HCT116 (cell line): ENCODE measurements around the gene DNAJA2. TPM values are rescaled to one million over a fixed set of nuclear protein-coding genes. Genes with fewer than 3 reads are reported as not detected.

Experiments
- ATAC-seq: fragments of 200-7000 bp; cut with Tn5 transposase; 2 replicates; pipeline ENCODE4 v1.9.1; 2020; ENCODE audit warnings: mild to moderate bottlenecking, moderate library complexity
- BruUV-seq: library from RNA; stranded (reverse); fragments of 400-500 nt; replicated peaks from 2 replicates; lab custom pipeline; 2021; lab: Mats Ljungman, UMichigan
- CTCF ChIA-PET: fragments of 300-600 bp; sonication (Branson Sonifier 250); formaldehyde crosslinking; loops from one replicate; lab custom pipeline; 2021; ENCODE audit warnings: antibody characterized with exemption; lab: Charles Lee
- POLR2A ChIA-PET: fragments of 300-600, 350-600 bp; sonication (Branson Sonifier 250); formaldehyde crosslinking; loops from one replicate; lab custom pipeline; 2021; ENCODE audit warnings: antibody characterized with exemption; lab: Charles Lee
- RAD21 ChIA-PET, 2 experiments: fragments of 300-600 bp; sonication (Branson Sonifier 250); formaldehyde crosslinking; loops; one replicate each; lab custom pipeline; 2023; ENCODE audit warnings: low total read pairs in 2 of 2; ENCODE audit not compliant: uncharacterized antibody in 2 of 2, unreplicated experiment in 2 of 2, low non-redundant PET in 1 of 2; lab: Charles Lee
- DNase-seq: peaks from one replicate; pipeline ENCODE4 v3.0.0-alpha.2; 2010; ENCODE audit warnings: low read depth, low spot score
- H2AFZ ChIP-seq: fragments of 200-600 bp; shearing (Covaris generic), sonication (generic); 2 replicates; pipeline ENCODE4 v1.6.1; 2017; ENCODE audit warnings: low read depth, mixed run types, mixed read lengths, antibody characterized with exemption, low read length; ENCODE audit not compliant: poor library complexity, severe bottlenecking
- H3K27ac ChIP-seq: 2 replicates; pipeline ENCODE4 v1.5.1; 2012; ENCODE audit warnings: low read depth, low read length
- H3K27me3 ChIP-seq: fragments of 200-600 bp; sonication (generic); 2 replicates; pipeline ENCODE4 v1.6.1; 2016; ENCODE audit warnings: mixed run types, low read length, mixed read lengths; ENCODE audit not compliant: insufficient read depth
- H3K36me3 ChIP-seq, 2 experiments: fragments of 200-500 bp in 1 of 2; fragments of 200-600 bp in 1 of 2; sonication (Bioruptor generic) in 1 of 2; sonication (generic) in 1 of 2; 2 replicates each; pipeline versions ENCODE4 v1.5.1 to v1.6.1; 2014 to 2016; ENCODE audit warnings: low read length in 2 of 2, inconsistent platforms in 1 of 2, mixed read lengths in 1 of 2, mixed run types in 1 of 2; ENCODE audit not compliant: insufficient read depth in 2 of 2, control insufficient read depth in 1 of 2
- H3K4me1 ChIP-seq, 2 experiments: fragments of 200-600 bp in 1 of 2; sonication (generic) in 1 of 2; 2 replicates each; pipeline versions ENCODE4 v1.5.1 to v1.6.1; 2012 to 2017; ENCODE audit warnings: low read length in 2 of 2, inconsistent platforms in 1 of 2, mild to moderate bottlenecking in 1 of 2, mixed read lengths in 1 of 2, mixed run types in 1 of 2, moderate library complexity in 1 of 2; ENCODE audit not compliant: insufficient read depth in 2 of 2, control insufficient read depth in 1 of 2
- H3K4me2 ChIP-seq: fragments of 200-600 bp; sonication (generic); 2 replicates; pipeline ENCODE4 v1.6.1; 2017; ENCODE audit warnings: mixed run types, low read length, mixed read lengths
- H3K4me3 ChIP-seq, 2 experiments: fragments of 200-600 bp in 1 of 2; sonication (generic) in 1 of 2; replicated peaks in 1 of 2; 2 replicates each; pipeline ENCODE4 v1.5.1; 2011 to 2016; ENCODE audit warnings: low read length in 2 of 2, control low read depth in 1 of 2, low read depth in 1 of 2, mild to moderate bottlenecking in 1 of 2, mixed read lengths in 1 of 2, mixed run types in 1 of 2
- H3K79me2 ChIP-seq: fragments of 200-600 bp; sonication (generic); 2 replicates; pipeline ENCODE4 v1.6.1; 2017; ENCODE audit warnings: mild to moderate bottlenecking, mixed run types, low read length, moderate library complexity, mixed read lengths; ENCODE audit not compliant: insufficient read depth
- H3K9ac ChIP-seq: fragments of 200-600 bp; sonication (generic); 2 replicates; pipeline ENCODE4 v1.6.1; 2016; ENCODE audit warnings: low read length, mixed read lengths
- H3K9me2 ChIP-seq: fragments of 200-600 bp; sonication (generic), shearing (Covaris generic); 2 replicates; pipeline ENCODE4 v1.6.1; 2017; ENCODE audit warnings: mixed run types, mild to moderate bottlenecking, moderate library complexity; ENCODE audit not compliant: insufficient read depth
- H3K9me3 ChIP-seq, 2 experiments: fragments of 200-500 bp in 1 of 2; fragments of 200-600 bp in 1 of 2; sonication (Bioruptor generic) in 1 of 2; sonication (generic) in 1 of 2; 2 replicates each; pipeline ENCODE4 v1.6.1; 2014 to 2017; ENCODE audit warnings: low read length in 2 of 2, mixed read lengths in 2 of 2, inconsistent platforms in 1 of 2, low read depth in 1 of 2, mild to moderate bottlenecking in 1 of 2, mixed run types in 1 of 2, moderate library complexity in 1 of 2; ENCODE audit not compliant: control insufficient read depth in 1 of 2, insufficient read depth in 1 of 2
- H4K20me1 ChIP-seq: fragments of 200-600 bp; sonication (generic), shearing (Covaris generic); 2 replicates; pipeline ENCODE4 v1.6.1; 2017; ENCODE audit warnings: mixed run types, mild to moderate bottlenecking, moderate library complexity; ENCODE audit not compliant: insufficient read depth
- ATF3 ChIP-seq: IDR thresholded peaks from 2 replicates; pipeline ENCODE4 v1.6.1; 2012
- CBX3 ChIP-seq: IDR thresholded peaks from 2 replicates; pipeline ENCODE4 v1.6.1; 2012; ENCODE audit warnings: low read depth
- CEBPB ChIP-seq: IDR thresholded peaks from 2 replicates; pipeline ENCODE4 v1.6.1; 2012; ENCODE audit warnings: low read depth
- ELF1 ChIP-seq: IDR thresholded peaks from 2 replicates; pipeline ENCODE4 v1.6.1; 2012; ENCODE audit warnings: low read depth, borderline replicate concordance
- EZH2phosphoT487 ChIP-seq: fragments of 200-600 bp; IDR thresholded peaks from 2 replicates; pipeline ENCODE4 v1.6.1; 2018; ENCODE audit warnings: antibody characterized with exemption, borderline replicate concordance
- FOSL1 ChIP-seq: IDR thresholded peaks from 2 replicates; pipeline ENCODE4 v1.6.1; 2012; ENCODE audit warnings: low read depth
- MAX ChIP-seq: IDR thresholded peaks from 2 replicates; pipeline ENCODE4 v1.6.1; 2012
- POLR2AphosphoS5 ChIP-seq: IDR thresholded peaks from 2 replicates; pipeline ENCODE4 v1.6.1; 2011; ENCODE audit warnings: mild to moderate bottlenecking, low read depth, low read length, moderate library complexity
- RAD21 ChIP-seq: IDR thresholded peaks from 2 replicates; pipeline ENCODE4 v1.6.1; 2012; ENCODE audit warnings: low read depth, mild to moderate bottlenecking
- REST ChIP-seq: IDR thresholded peaks from 2 replicates; pipeline ENCODE4 v1.6.1; 2012; ENCODE audit warnings: low read depth
- SIN3A ChIP-seq: IDR thresholded peaks from 2 replicates; pipeline ENCODE4 v1.6.1; 2012; ENCODE audit warnings: low read depth
- SP1 ChIP-seq: IDR thresholded peaks from 2 replicates; pipeline ENCODE4 v1.6.1; 2012; ENCODE audit warnings: low read depth
- TCF7L2 ChIP-seq: IDR thresholded peaks from 2 replicates; pipeline ENCODE4 v1.7.0; 2011; ENCODE audit warnings: borderline replicate concordance, inconsistent platforms; ENCODE audit not compliant: insufficient read depth, insufficient read length; ENCODE audit errors: extremely low read depth
- YY1 ChIP-seq: IDR thresholded peaks from 2 replicates; pipeline ENCODE4 v1.6.1; 2011; ENCODE audit warnings: low read length, low read depth, moderate library complexity, mild to moderate bottlenecking; ENCODE audit not compliant: insufficient replicate concordance; ENCODE audit errors: extremely low read depth
- ZBTB33 ChIP-seq: IDR thresholded peaks from 2 replicates; pipeline ENCODE4 v1.6.1; 2011; ENCODE audit warnings: mild to moderate bottlenecking, low read length, moderate library complexity; ENCODE audit not compliant: insufficient replicate concordance; ENCODE audit errors: extremely low read depth
- ZNF274 ChIP-seq: fragments of 200-500 bp; sonication (Bioruptor generic); IDR thresholded peaks from 2 replicates; pipeline ENCODE4 v1.6.1; 2014; ENCODE audit warnings: mild to moderate bottlenecking, low read depth, low read length, inconsistent platforms
- intact Hi-C: fragments of 100-400 bp; cut with micrococcal nuclease; formaldehyde crosslinking; loops from 2 replicates; pipeline ENCODE4 v1.10.0; 2022
- total RNA-seq: library from RNA; stranded (reverse); gene quantifications from one replicate; pipeline ENCODE4 v1.2.1, GENCODE V29; 2021; ENCODE audit not compliant: unreplicated experiment

The DNAJA2 gene
- total RNA-seq, 1 experiment from 2014 or later, result 68.2 TPM

- ChIA-PET CTCF (no interaction called here), POLR2A (no interaction called here), RAD21 (no interaction called here)
- Histone ChIP-seq H3K27ac (no peak overlapping the region), H3K36me3 (peaks cover 8% of the 10 kb centered on the region in 2 experiments; a peak in 3 of 4 replicates), H4K20me1 (no peaks in the 10 kb centered on the region), H3K4me2 (no peak overlapping the region), H3K4me3 (no peak overlapping the region), H3K27me3 (no peaks in the 10 kb centered on the region), H3K9ac (no peak overlapping the region), H3K79me2 (no peaks in the 10 kb centered on the region), H3K9me2 (no peaks in the 10 kb centered on the region), H3K4me1 (peaks cover 19 to 31% of the 10 kb centered on the region in 2 experiments), H3K9me3 (no peaks in the 10 kb centered on the region), H2AFZ (no peak overlapping the region)
- TF ChIP-seq MAX, result no peak
- no peak for TF ChIP-seq SIN3A
- no peak for TF ChIP-seq ELF1
- TF ChIP-seq CEBPB, result no peak
- TF ChIP-seq REST, result no peak
- no peak for TF ChIP-seq YY1
- no peak for TF ChIP-seq SP1
- TF ChIP-seq FOSL1, result no peak
- TF ChIP-seq RAD21, result no peak
- TF ChIP-seq ZNF274, result no peak
- no peak for TF ChIP-seq EZH2phosphoT487
- no peak for TF ChIP-seq CBX3
- TF ChIP-seq POLR2AphosphoS5, result no peak
- no peak for TF ChIP-seq ZBTB33
- no peak for TF ChIP-seq TCF7L2
- no peak for TF ChIP-seq ATF3
- intact Hi-C loops, result no loop called here
- no TSS peak for BruUV-seq
- DNase-seq (no peak), ATAC-seq (no peak)
Measured at GRCh38 chr16:46923513-46924295, 49.8 kb downstream of the DNAJA2 start.
